ENCODE results near the gene NKG7.

- TF ChIP-seq CTCF (IDR thresholded peaks at IDR 0.05): no peak
- TF ChIP-seq POLR2A (IDR thresholded peaks at IDR 0.05): no peak
Observed at GRCh38 chr19:51375504-51376221, 3.2 kb upstream of the NKG7 start.
